IgD-negative memory B cell (primary cell): ENCODE results near the gene COLEC12. TPM values are rescaled to one million over a fixed set of nuclear protein-coding genes. Genes with fewer than 3 reads are reported as not detected.
A peak's percentile ranks its signal among the peaks of the same experiment; 100 is the strongest.
"Not testable (repeated sequence)": the region's sequence is repeated elsewhere in the genome, so short reads cannot be mapped to it uniquely, and the experiment has no call there.

Experiments used
- H3K27ac Mint-ChIP-seq, 3 donors: one replicate each; pipeline ENCODE4 v1.8.0; 2020 to 2022; ENCODE audit warnings: mild to moderate bottlenecking in 3 of 3, mixed read lengths in 3 of 3, moderate library complexity in 1 of 3
- H3K27me3 Mint-ChIP-seq: one replicate; pipeline ENCODE4 v1.8.0; 2021; ENCODE audit warnings: mixed read lengths
- H3K36me3 Mint-ChIP-seq: one replicate; pipeline ENCODE4 v1.8.0; 2020; ENCODE audit warnings: mild to moderate bottlenecking, mixed read lengths
- H3K4me1 Mint-ChIP-seq, 3 donors: one replicate each; pipeline ENCODE4 v1.8.0; 2020 to 2022; ENCODE audit warnings: mixed read lengths in 3 of 3, mild to moderate bottlenecking in 1 of 3
- H3K4me3 Mint-ChIP-seq, 4 donors: one replicate each; pipeline ENCODE4 v1.8.0; 2020 to 2022; ENCODE audit warnings: mild to moderate bottlenecking in 4 of 4, mixed read lengths in 4 of 4, moderate library complexity in 3 of 4
- H3K9me3 Mint-ChIP-seq, 3 donors: one replicate each; pipeline ENCODE4 v1.8.0; 2020 to 2021; ENCODE audit warnings: mixed read lengths in 3 of 3, mild to moderate bottlenecking in 1 of 3
- polyA plus RNA-seq: library from polyadenylated mRNA; unstranded; fragments of 300-500 nt; fragmentation: Illumina TruSeq; gene quantifications from one replicate; pipeline ENCODE4 v1.2.3, GENCODE V29; 2021

The COLEC12 gene
- polyA plus RNA-seq, 1 donor from 2014 or later = not detected

- Mint-ChIP-seq H3K27me3 (peaks cover 4% of the 10 kb centered on the region), H3K4me3 (no peak overlapping the region), H3K9me3 (peaks cover 0 to 8% (median 3%) of the 10 kb centered on the region in 3 donors), H3K36me3 (no peaks in the 10 kb centered on the region), H3K4me1 (no peaks in the 10 kb centered on the region), H3K27ac (no peak overlapping the region)
These were observed 204.6 kb downstream of the COLEC12 start for GRCh38 chr18:295756-296490.

- no peaks in the 10 kb centered on the region for H3K4me1 Mint-ChIP-seq
These were observed 205.9 kb downstream of the COLEC12 start for GRCh38 chr18:294566-294965.

GRCh38 chr18:293536-293935, 207.0 kb downstream of the COLEC12 start:
- H3K36me3 Mint-ChIP-seq = peaks cover 1% of the 10 kb centered on the region
- H3K4me3 Mint-ChIP-seq = no peak overlapping the region
- H3K27ac Mint-ChIP-seq = no peak overlapping the region
- H3K4me1 Mint-ChIP-seq = no peaks in the 10 kb centered on the region
- peaks cover 4% of the 10 kb centered on the region for H3K27me3 Mint-ChIP-seq
- H3K9me3 Mint-ChIP-seq = peaks cover 0 to 8% (median 0%) of the 10 kb centered on the region in 3 donors

More at GRCh38 chr18:294566-294965, 205.9 kb downstream of the COLEC12 start:
- Mint-ChIP-seq H3K27me3 (peaks cover 4% of the 10 kb centered on the region), H3K36me3 (no peaks in the 10 kb centered on the region), H3K9me3 (peaks cover 0 to 8% (median 0%) of the 10 kb centered on the region in 3 donors), H3K4me3 (no peak overlapping the region), H3K27ac (no peak overlapping the region)

- peaks cover 0 to 8% (median 0%) of the 10 kb centered on the region in 3 donors for H3K9me3 Mint-ChIP-seq
- H3K4me3 Mint-ChIP-seq = no peak overlapping the region
- peaks cover 1% of the 10 kb centered on the region for H3K36me3 Mint-ChIP-seq
- H3K27me3 Mint-ChIP-seq = peaks cover 4% of the 10 kb centered on the region
- no peaks in the 10 kb centered on the region for H3K4me1 Mint-ChIP-seq
- no peak overlapping the region for H3K27ac Mint-ChIP-seq
These were observed 208.2 kb downstream of the COLEC12 start for GRCh38 chr18:292271-292670.

GRCh38 chr18:289970-290369, 210.5 kb downstream of the COLEC12 start:
- not testable (repeated sequence) for H3K36me3 Mint-ChIP-seq, H3K4me1 Mint-ChIP-seq, H3K4me3 Mint-ChIP-seq, H3K27me3 Mint-ChIP-seq, H3K9me3 Mint-ChIP-seq, H3K27ac Mint-ChIP-seq

GRCh38 chr18:289026-289425, 211.5 kb downstream of the COLEC12 start:
- H3K4me1 Mint-ChIP-seq = no peaks in the 10 kb centered on the region
- no peak overlapping the region for H3K27ac Mint-ChIP-seq
- peaks cover 1% of the 10 kb centered on the region for H3K36me3 Mint-ChIP-seq
- H3K27me3 Mint-ChIP-seq = peaks cover 4% of the 10 kb centered on the region
- peaks cover 0 to 2% (median 0%) of the 10 kb centered on the region in 3 donors for H3K9me3 Mint-ChIP-seq
- H3K4me3 Mint-ChIP-seq = no peak overlapping the region

GRCh38 chr18:286515-287310, 213.8 kb downstream of the COLEC12 start:
- Mint-ChIP-seq H3K4me3 (no peak overlapping the region), H3K36me3 (peaks cover 1% of the 10 kb centered on the region), H3K9me3 (no peaks in the 10 kb centered on the region), H3K27me3 (no peaks in the 10 kb centered on the region), H3K27ac (no peak overlapping the region), H3K4me1 (no peaks in the 10 kb centered on the region)

- Mint-ChIP-seq H3K9me3 (peaks cover 0 to 2% (median 0%) of the 10 kb centered on the region in 3 donors), H3K27me3 (no peaks in the 10 kb centered on the region), H3K4me1 (no peaks in the 10 kb centered on the region), H3K36me3 (peaks cover 1% of the 10 kb centered on the region), H3K4me3 (no peak overlapping the region), H3K27ac (no peak overlapping the region)
These were observed 214.7 kb downstream of the COLEC12 start for GRCh38 chr18:285817-286216.

- Mint-ChIP-seq H3K9me3 (peaks cover 0 to 2% (median 2%) of the 10 kb centered on the region in 3 donors), H3K36me3 (no peaks in the 10 kb centered on the region), H3K27me3 (no peaks in the 10 kb centered on the region), H3K27ac (no peak overlapping the region), H3K4me3 (no peak overlapping the region), H3K4me1 (peaks cover 0 to 2% (median 0%) of the 10 kb centered on the region in 3 donors)
These were observed 225.0 kb downstream of the COLEC12 start for GRCh38 chr18:275486-275885.

- no peak overlapping the region for H3K4me3 Mint-ChIP-seq
- peaks cover 0 to 9% (median 5%) of the 10 kb centered on the region in 3 donors for H3K4me1 Mint-ChIP-seq
- peaks cover 0 to 2% (median 1%) of the 10 kb centered on the region in 3 donors for H3K9me3 Mint-ChIP-seq
- no peaks in the 10 kb centered on the region for H3K36me3 Mint-ChIP-seq
- H3K27ac Mint-ChIP-seq = no peak overlapping the region
- H3K27me3 Mint-ChIP-seq = no peaks in the 10 kb centered on the region
These were observed 226.2 kb downstream of the COLEC12 start for GRCh38 chr18:274313-274712.

GRCh38 chr18:273525-273924, 227.0 kb downstream of the COLEC12 start:
- Mint-ChIP-seq H3K9me3 (peaks cover 0 to 2% (median 0%) of the 10 kb centered on the region in 3 donors), H3K27ac (no peak overlapping the region), H3K36me3 (no peaks in the 10 kb centered on the region), H3K4me1 (peaks cover 4 to 15% (median 10%) of the 10 kb centered on the region in 3 donors), H3K4me3 (no peak overlapping the region), H3K27me3 (no peaks in the 10 kb centered on the region)

GRCh38 chr18:272650-273049, 227.9 kb downstream of the COLEC12 start:
- H3K36me3 Mint-ChIP-seq = no peaks in the 10 kb centered on the region
- no peaks in the 10 kb centered on the region for H3K27me3 Mint-ChIP-seq

GRCh38 chr18:269480-270095, 230.9 kb downstream of the COLEC12 start:
- no peaks in the 10 kb centered on the region for H3K36me3 Mint-ChIP-seq
- H3K27ac Mint-ChIP-seq = peak overlapping the region; percentile 18 to 82 (median 35)
- H3K4me1 Mint-ChIP-seq = peaks cover 18 to 21% (median 21%) of the 10 kb centered on the region in 3 donors
- H3K4me3 Mint-ChIP-seq = peak overlapping the region; percentile 24 to 100 (median 63)
- H3K27me3 Mint-ChIP-seq = no peaks in the 10 kb centered on the region
- no peaks in the 10 kb centered on the region for H3K9me3 Mint-ChIP-seq

More at GRCh38 chr18:272650-273049, 227.9 kb downstream of the COLEC12 start:
- Mint-ChIP-seq H3K4me1 (peaks cover 10 to 15% (median 12%) of the 10 kb centered on the region in 3 donors), H3K4me3 (no peak overlapping the region), H3K9me3 (no peaks in the 10 kb centered on the region), H3K27ac (no peak overlapping the region)

- H3K27ac Mint-ChIP-seq = peak within 1 kb of the TSS; percentile 99 to 100 (median 99)
- H3K4me1 Mint-ChIP-seq = peaks cover 19 to 24% (median 21%) of the 10 kb centered on the region in 3 donors
- H3K9me3 Mint-ChIP-seq = no peaks in the 10 kb centered on the region
- no peaks in the 10 kb centered on the region for H3K27me3 Mint-ChIP-seq
- H3K4me3 Mint-ChIP-seq = peak within 1 kb of the TSS; percentile 96 to 100 (median 100)
- H3K36me3 Mint-ChIP-seq = peaks cover 9% of the 10 kb centered on the region
These were observed 232.6 kb downstream of the COLEC12 start, which contains the start of gene THOC1 for GRCh38 chr18:267688-268552. Gene THOC1, minus strand, starts transcription at chr18:268047. Its CDS starts 28 bp downstream, at chr18:268019.
